NB4 (cell line): ENCODE measurements around the gene PTPN9.
"Not testable (repeated sequence)": the region's sequence is repeated elsewhere in the genome, so short reads cannot be mapped to it uniquely, and the experiment has no call there.

ENCODE experiments used
- DNase-seq: peaks from one replicate; pipeline ENCODE4 v3.0.0; 2010; ENCODE audit warnings: low read depth
- H3K4me3 ChIP-seq: one replicate; pipeline ENCODE4 v1.5.1; 2011; ENCODE audit warnings: mild to moderate bottlenecking, low read depth, low read length, moderate library complexity
- MYC ChIP-seq: IDR thresholded peaks from 2 replicates; pipeline ENCODE4 v1.6.1; 2011; ENCODE audit warnings: low read depth, low read length
- POLR2A ChIP-seq: IDR thresholded peaks from 2 replicates; pipeline ENCODE4 v1.6.1; 2011; ENCODE audit warnings: mild to moderate bottlenecking; ENCODE audit not compliant: insufficient read length; ENCODE audit errors: extremely low read depth
- TF ChIP-seq, protein P1 (sequence below): IDR thresholded peaks from 2 replicates; pipeline ENCODE4 v1.6.1; 2011; ENCODE audit warnings: low read depth, low read length
- TF ChIP-seq, protein P2 (sequence below): IDR thresholded peaks from one replicate; pipeline ENCODE4 v1.5.1; 2012; ENCODE audit warnings: low read depth, low read length

PTPN9 gene

DNA sequence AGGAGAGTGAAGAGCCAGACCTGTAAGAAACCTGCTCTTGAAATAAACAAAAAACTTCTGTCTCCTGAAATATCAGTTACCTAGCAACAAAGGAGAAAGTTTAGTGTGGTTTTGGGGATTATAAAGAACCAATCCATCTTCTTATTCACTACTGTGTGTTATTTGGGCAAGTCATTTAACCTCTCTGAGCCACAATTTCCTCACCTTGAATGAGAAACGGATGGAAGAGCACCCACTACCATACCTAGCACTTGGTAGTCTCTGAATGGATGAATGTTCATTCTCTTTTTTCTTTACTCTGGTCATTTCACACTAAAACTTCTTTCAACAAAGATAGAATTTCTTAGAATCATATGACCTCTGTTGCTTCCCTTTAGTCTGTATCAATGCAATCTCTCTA lies 45.2 kb downstream of the PTPN9 start:
- no peak for DNase-seq
- TF ChIP-seq, protein P1, sequence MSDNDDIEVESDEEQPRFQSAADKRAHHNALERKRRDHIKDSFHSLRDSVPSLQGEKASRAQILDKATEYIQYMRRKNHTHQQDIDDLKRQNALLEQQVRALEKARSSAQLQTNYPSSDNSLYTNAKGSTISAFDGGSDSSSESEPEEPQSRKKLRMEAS = no peak
- TF ChIP-seq POLR2A = no peak
- TF ChIP-seq, protein P2, sequence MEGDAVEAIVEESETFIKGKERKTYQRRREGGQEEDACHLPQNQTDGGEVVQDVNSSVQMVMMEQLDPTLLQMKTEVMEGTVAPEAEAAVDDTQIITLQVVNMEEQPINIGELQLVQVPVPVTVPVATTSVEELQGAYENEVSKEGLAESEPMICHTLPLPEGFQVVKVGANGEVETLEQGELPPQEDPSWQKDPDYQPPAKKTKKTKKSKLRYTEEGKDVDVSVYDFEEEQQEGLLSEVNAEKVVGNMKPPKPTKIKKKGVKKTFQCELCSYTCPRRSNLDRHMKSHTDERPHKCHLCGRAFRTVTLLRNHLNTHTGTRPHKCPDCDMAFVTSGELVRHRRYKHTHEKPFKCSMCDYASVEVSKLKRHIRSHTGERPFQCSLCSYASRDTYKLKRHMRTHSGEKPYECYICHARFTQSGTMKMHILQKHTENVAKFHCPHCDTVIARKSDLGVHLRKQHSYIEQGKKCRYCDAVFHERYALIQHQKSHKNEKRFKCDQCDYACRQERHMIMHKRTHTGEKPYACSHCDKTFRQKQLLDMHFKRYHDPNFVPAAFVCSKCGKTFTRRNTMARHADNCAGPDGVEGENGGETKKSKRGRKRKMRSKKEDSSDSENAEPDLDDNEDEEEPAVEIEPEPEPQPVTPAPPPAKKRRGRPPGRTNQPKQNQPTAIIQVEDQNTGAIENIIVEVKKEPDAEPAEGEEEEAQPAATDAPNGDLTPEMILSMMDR = no peak
- TF ChIP-seq MYC = no peak
- no peak overlapping the region for H3K4me3 ChIP-seq

DNA sequence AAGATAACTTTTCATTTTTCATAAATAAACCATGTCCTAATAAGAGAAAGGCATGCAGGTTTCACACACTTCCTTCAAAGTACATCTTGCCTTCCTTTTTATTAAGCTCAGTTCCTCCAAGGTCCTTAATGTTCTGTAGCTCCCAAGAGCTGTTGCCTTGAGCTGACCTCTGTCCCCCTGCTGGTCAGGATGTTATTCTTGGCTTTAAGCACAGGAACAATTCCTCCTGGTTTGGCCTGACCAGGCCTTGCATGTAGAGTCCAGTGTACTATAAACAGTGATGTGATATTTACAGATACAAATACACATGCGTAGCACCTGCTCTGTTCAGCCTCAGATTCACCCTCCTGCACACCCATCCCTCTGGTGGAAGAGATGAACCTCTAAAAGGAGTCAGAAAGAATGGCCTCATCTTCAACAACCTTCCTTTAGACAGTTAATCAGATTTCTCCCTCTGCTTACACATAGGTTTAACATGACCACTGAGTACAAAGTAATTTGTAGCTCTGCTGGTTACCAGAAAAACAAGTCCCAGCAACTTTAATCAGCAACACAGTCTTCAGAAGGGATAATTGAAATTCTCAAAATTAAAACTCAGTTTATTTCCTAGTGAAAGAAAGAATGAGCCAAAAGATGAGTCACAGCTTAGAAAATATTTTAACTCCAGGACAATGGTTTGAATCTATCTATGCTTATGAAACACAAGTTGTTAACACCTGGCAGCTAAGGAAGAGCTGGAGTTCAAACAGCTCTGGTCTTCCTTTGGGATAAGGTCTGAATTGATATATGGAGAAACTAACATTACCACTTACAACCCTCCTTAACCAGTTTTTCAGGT lies 46.5 kb downstream of the PTPN9 start:
- DNase-seq = peak; percentile 65
- TF ChIP-seq, protein P1 = no peak
- TF ChIP-seq, protein P2 = peak; percentile 61
- H3K4me3 ChIP-seq = no peak overlapping the region

DNA sequence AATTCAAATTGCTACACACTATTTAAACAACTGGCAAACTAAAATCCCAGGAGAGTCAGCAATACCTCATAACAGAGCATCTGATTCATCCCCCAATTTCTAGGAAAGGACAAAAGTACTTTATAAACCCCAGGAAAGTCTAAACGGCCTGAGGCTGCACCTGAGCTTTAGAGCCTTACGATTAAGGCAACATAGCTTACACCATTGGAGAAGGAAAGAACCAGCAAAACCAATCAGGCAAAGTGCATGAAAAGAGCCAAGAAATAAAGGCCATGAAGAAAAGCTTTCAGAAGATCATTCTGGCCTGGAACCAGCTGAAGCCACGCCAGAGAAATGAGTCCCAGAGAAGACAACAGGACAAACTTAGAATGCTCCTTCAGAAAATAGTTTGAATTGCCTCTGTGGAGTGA lies 48.1 kb downstream of the PTPN9 start:
- TF ChIP-seq POLR2A (no peak), MYC (no peak)
- TF ChIP-seq, protein P1 = no peak
- TF ChIP-seq, protein P2 = no peak
- DNase-seq = no peak
- no peak overlapping the region for H3K4me3 ChIP-seq

DNA sequence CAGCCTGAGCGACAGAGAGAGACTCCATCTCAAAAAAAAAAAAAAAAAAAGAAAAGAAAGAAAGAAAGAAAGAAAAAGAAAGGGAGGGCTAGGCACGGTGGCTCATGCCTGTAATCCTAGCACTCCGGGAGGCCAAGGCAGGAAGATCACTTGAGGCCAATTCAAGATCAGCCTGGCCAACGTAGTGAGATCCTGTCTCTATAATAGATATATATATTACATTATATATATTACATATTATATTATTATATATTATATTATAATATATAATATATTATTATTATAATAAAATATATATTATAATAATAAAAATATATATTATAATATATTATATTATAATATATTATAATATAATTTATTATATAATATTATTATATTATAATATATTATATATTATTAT lies 48.9 kb downstream of the PTPN9 start:
- DNase-seq = no peak
- TF ChIP-seq, protein P1 = no peak
- TF ChIP-seq, protein P2 = no peak
- TF ChIP-seq POLR2A (no peak), MYC (no peak)

DNA sequence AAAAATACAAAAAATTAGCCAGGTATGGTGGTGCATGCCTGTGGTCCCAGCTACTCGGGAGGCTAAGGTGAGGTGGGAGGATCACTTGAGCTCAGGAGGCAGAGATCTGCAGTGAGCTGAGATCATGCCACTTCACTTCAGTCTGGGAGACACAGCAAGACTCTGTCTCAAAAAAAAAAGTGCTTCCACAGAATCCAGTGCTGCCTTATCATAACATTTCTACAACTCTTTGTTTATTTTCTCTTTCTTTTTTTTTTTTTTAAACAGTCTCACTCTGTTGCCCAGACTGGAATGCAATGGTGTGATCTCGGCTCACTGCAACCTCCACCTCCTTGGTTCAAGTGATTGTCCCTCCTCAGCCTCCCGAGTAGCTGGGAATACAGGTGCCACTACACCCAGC lies 53.4 kb downstream of the PTPN9 start:
- not testable (repeated sequence) for H3K4me3 ChIP-seq, DNase-seq

More for the DNA sequence above, 48.9 kb downstream of the PTPN9 start:
- no peak overlapping the region for H3K4me3 ChIP-seq

DNA sequence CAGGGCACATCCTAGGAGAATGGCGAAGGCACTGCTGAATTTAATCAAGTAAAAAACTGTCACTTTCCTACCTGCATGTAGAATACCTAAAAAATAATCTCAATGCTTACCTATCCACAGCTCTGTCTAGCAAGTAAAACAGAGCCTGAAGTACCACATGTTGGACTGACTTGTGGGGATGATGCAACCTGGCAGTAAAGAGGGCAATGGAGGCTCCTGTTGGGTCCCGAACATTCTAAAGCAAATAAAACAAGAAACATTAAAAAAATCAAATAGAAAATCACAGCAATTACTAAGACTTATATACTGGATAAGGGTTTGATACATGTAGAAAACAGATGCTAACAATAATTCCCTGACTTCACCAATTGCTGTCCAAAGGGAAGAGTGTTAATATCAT lies 56.1 kb downstream of the PTPN9 start:
- no peak for DNase-seq
- TF ChIP-seq POLR2A (no peak), MYC (no peak)
- TF ChIP-seq, protein P1 = no peak
- TF ChIP-seq, protein P2 = no peak
- H3K4me3 ChIP-seq = no peak overlapping the region
